Stimulated activated CD4-positive, alpha-beta T cell treated with anti-CD3 and anti-CD28 coated beads, Interleukin-4, amount 100 ng/mL, for 4 hours (primary cell): ENCODE results near the gene NSMCE3.

ENCODE experiments used
- DNase-seq, 2 experiments: peaks; one replicate each; pipeline ENCODE4 v3.0.0-alpha.2; 2020

The NSMCE3 gene

DNA sequence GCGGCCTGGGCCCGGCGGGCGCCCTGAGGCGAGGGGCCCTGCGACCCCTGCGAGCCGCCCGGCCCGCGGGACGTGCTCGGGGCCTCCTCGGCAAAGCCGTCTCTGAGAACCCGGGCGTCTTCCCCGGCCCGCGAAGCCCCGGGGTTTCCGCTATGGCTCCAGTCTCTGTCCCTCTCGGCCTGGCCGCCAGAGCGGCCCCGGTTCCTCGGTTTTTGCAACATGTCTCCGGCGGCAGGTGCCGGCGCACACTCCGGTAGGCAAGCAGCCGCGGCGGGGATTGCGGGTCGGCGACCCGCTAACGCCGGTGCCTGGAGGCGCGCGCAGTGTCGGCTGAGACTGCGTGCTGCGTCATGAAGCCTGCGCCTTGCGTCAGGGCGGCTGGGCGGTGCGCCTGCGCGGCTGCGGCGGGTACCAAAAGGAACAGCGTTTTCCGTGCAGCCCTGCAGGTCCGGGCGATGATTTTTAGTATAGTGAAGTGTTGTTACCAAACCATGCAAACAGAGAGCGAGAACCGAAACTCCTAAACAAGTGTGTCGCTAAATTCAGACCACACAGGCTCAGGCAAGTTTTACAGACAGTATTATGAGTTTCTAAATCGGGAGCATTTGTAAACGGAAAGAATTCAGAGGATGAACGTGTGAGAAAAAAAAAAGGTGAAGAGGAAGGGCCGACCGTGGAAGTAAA lies at the start of gene NSMCE3:
TSS of gene NSMCE3 (minus strand) at position 338 of the 684 bp plus-strand sequence. CDS start at position 221, 117 bp downstream.
- peak; percentile 86 to 88 for DNase-seq

DNA sequence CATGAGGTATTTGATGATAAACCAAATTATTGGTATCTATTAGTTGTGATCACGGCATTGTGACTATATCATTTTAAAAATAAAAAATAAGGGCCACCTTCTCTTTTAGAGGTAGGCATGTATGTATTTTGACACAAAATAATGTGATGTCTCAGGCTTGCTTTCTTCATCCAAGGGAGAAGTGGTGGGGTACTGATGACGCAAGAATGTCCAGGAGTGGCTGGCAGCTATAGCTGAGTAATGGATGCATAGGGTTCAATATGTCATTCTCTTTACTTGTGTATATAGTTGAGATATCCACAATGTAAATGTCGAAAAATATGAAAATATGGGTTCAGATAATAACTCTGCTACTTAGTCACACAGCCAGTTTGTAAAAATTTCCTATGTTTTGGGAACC lies 46.8 kb upstream of the NSMCE3 start:
- DNase-seq, result no peak

DNA sequence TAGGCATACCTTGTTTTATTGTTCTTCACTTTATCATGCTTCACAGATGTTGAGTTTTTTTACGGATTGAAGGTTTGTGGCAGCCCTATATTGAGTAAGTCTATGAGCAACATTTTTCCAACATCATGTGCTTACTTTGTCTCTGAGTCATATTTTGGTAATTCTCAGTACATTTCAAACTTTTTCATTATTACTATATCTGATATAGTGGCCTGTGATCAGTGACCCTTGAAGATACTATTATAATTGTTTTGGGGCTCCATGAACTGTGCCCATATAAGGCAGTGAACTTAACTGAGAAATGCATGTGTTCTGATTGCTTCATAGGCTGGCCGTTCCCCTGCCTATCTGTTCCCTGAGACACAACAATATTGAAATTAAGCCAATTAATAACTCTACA lies 42.8 kb upstream of the NSMCE3 start:
- no peak for DNase-seq

DNA sequence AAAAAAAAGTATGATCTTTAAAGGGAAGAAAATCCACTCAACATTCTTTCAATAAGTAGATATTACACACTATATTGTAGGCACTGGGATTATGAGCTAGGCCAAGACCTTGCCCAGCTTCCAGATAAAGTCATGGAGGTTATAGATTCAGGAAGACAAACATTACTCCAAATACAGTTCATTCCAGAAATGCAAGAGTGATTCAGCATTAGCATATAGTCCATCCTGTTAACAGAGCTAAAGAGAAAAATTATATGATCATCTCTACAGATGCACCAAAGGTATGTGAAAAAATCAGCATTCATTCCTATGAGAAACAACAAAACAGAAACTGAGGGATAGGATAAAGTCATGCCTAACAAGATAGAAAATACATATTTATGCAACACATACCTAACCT lies 42.1 kb upstream of the NSMCE3 start:
- DNase-seq, result no peak

DNA sequence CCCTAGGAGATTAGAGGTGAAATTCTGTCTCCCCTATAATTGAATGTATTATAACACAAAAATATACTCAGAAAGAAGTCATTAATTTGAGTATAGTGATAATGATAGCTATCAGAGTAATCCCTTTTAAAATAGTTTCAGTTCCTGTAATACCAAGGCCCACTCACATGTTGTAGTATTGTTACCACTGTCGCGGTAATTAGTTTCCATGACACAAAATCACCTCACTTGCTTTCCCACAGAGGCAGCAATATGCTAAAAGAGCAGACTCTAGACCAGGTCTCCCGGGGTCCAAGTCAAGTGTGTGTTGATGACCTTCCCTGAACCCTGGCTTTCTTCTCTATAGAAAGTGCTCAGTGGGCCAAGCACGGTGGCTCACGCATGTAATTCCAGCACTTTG lies 39.5 kb upstream of the NSMCE3 start:
- DNase-seq, result no peak

DNA sequence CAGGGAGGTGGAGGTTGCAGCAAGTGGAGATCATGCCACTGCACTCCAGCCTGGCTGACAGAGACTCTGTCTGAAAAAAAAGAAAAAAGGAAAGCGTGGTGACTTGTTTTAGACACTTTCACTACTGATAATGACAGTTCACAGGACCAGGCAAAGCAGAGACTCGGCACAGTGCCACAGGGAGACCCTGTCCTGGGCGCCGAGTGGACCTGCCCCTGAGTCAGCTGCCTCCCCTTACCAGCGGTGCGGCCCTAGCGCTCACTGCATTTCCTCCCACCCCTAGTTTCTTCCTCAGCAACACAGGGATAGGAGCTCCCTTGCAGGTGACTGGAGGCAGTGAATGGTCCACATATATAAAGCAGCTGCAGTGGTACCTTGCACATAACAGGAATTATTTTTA lies 38.7 kb upstream of the NSMCE3 start:
- DNase-seq, result no peak

DNA sequence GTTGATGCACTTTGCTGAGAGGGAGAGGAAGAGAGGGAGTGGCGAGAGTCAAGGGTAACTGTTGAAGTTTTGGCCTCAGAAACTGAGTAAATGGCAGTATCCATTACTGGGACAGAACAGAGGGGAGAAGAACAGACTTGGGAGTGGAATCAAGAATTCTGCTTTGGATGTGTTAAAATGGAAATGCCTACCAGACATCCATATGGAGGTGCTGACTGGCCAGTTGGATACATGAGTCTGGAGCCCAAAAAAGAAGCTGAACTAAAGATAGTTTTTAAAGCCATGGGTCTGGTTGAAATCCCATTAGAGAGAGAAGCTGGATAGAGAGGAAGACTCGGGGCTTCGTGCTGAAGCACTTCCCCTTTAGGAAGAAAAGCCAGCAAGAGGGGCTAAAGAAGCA lies 35.9 kb upstream of the NSMCE3 start:
- DNase-seq, result no peak

DNA sequence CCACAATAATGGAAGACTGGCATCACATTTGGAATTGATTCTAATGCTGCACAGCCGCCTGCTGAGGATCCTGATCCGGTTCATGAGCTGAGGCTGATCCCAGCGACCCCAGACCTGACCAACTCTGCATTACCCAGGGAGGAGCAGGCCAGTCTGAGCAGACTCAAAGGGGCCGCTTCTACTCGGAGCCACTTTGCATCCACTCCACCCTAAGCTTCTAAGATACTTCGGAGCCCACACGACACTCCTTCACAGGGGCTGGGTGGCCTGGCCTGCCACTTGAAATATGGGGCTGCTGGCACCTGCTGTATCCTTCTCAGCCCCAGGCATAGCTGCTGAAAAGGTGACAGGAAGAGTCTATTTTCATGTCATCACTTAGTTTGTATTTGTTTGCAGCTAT lies 33.2 kb upstream of the NSMCE3 start:
- no peak for DNase-seq

DNA sequence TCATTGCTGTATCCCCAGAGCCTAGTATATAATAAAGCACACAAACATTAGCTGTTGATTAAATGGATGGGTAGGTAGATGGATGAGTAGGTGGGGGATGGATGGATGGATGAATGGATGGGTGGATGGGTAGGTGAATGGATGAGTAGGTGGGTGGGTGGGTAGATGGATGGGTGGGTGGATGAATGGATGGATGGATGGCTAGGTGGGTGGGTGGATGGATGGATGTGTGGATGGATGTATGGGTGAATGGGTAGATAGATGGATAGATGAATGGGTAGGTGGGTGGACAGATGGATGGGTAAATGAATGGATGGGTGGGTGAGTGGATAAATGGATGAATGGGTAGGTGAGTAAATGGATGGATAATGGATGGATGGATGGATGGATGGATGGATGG lies 30.2 kb upstream of the NSMCE3 start:
- no peak for DNase-seq

DNA sequence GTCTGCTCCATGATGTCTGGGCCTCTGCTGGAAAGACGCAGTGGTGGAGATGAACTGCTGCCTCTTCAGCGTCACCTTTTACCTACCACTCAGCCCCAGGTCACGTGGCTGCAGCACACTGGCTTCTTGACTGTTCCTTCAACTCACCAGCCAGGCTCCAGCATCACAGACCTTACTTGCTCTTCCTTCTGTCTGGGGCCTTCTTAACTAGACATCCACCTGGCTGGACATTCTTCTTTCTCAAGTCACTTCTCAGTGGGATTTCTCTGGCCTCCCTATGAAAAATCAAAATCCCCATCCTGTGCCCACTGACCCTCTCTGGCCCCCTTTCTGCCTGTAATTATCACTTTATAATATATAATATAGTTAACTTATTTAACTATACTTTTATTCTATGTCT lies 29.7 kb upstream of the NSMCE3 start:
- DNase-seq, result no peak

DNA sequence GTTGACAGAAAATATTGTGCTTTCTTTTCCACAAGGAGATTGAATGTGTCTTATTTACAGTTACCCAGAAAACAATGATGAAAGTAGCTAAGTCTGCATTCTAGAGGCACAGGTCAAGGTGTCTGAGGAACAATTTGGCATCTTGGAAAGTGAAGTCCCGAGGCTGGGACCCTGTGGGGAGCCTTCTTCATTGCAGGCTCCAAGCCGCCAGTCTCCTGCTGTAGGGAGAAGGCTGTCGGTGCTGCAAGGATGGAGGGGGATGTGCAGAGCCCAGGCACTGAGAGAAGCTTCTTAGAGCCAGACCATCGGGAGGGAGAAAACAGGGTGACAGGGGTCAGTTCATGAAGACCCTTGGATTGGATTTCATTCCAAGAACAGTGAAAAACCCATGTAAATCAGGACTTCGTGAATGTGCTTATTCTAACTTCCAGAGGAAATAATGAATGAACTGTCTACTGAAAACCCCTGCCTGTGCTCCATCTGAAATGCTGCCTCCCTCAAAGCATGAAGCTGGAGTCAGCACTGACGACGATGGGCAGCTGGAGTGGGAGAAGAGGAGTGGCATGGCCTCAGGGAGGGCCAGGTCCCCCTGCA lies 25.2 kb upstream of the NSMCE3 start:
- DNase-seq, result no peak

DNA sequence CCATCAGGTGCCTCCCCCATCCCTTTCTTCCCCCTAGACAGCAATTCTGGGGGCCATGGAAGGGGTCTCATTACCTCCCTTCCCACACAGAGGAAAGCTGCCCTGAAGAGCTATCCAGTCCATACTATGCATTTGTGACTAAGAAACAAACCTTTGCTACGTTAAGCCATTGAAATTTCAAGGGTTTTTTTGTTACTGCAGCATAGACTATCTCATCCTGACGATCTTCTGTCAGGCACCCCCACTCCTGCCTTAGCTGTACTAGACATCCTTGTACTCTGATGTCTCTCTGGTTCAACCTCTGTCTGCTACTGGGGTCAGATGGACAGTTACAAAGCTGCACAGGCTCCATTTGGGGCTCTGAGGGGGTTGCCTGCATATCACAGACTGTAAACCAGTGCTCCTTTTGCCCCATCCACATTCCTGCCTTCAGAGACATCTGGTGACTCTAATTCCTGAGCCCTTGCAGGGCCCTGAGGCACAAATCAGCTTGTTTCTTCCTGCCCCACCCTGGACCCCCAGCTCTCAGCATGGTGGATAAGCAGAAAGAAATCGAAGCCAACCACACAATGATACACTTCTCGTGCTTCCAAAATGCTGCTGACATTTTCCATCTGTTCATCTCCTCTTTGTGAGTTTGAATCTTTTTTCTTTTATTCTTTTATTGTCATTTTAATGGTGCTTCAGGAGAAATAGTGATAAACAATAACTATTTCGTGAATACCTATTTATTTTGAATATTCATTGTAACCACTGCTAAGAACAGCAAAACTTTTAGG lies 21.6 kb upstream of the NSMCE3 start:
- DNase-seq, result no peak

DNA sequence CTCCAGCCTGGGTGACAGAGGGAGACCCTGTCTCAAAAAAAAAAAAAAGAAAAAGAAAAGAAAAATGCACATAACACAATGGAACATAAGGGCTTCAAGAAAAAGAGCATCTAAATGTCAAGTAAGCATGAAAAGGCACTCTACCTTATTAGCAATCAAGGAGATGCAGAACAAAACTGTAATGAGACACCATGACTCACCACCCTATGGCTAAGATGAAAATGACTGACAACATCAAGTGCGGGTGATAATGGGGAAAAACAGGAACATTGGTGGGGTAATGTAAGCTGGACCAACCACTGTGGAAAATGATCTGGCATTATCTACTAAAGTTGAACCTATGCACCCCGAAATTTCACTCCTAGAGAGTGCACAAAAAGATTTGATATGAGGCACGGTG lies 19.6 kb upstream of the NSMCE3 start:
- DNase-seq, result no peak

DNA sequence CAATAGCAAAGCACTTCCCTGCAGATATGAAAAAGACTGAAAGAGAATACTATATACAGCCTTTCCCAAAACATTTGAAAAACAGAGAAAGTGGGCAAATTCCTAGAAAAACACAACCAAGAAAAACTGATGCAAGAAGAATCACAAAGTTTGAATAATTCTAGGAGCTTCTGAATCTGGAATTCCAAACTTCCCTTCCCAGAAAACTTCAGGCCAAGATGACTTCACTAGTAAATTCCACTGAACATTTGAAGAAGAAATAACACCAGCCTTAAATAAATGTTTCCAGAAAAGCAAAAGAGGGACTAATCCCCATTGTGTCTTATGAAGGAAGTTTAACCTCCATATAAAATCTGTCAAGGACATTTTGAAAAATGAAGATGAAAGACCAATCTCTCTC lies 15.8 kb upstream of the NSMCE3 start:
- DNase-seq, result no peak

DNA sequence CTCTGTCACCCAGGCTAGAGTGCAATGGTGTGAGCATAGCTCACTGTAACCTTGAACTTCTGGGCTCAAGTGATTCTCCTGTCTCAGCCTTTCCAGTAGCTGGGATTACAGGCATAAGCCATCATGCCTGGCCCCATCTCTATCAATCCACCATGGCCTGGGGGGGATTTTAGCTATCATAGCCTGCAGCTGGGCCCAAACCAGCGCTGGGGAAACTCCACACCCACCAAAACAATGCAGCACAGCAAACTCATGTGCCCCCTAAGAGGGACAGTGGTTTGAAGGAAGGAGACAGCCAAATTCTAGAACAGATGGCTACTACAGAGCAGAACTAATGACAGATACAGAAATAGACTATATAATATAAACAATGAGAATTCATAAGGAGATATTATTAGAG lies 13.8 kb upstream of the NSMCE3 start:
- DNase-seq, result no peak

DNA sequence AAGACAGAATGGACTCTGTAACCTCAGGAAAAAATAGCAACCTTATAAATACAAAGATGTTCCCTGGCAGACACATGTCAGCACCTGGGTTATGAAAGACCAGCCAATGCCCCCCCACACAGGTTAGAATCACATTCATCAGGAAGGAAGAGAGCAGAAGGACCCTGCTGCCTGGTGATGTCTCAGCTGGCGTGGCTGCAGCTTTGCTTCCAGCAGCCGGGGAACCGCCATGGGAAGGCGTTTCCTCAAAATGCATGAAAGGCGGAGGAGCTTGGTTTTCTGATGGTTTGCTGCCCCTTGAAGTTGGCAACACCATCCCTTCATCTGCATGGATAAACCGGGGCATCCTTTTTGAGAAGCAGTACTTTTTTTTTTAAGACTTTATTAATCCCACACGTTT lies 10.9 kb upstream of the NSMCE3 start:
- DNase-seq, result no peak

DNA sequence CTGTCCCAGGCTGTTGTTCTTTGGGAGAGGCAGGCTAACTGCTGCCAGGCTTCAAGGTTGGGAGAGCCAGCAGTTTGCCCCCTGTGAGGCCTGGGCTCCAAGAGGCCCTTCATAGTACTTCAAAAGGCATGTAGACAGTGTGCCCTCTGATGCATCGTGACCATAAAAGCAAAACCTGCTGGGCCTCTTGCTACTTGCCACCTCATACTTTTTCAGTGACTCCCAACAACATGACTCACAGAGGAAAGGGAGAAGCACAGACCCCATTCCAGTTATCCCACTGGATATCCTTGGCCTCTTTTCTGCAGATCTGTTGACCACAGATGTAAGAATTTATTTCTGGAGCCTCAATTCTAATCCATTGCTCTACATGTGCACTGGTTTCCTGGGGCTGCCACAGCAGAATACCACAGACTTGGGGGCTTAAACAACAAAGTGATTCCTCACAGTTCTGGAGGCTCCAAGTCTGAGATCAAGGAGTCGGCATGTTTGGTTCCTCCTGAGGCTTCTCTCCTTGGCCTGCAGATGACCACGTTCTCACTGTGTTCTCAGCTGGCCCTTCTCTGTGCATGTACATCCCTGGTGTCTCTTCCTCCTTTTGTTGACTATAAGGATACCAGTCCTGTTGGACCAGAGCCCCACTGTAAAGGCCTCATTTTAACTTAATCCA lies 8.9 kb upstream of the NSMCE3 start:
- no peak for DNase-seq

DNA sequence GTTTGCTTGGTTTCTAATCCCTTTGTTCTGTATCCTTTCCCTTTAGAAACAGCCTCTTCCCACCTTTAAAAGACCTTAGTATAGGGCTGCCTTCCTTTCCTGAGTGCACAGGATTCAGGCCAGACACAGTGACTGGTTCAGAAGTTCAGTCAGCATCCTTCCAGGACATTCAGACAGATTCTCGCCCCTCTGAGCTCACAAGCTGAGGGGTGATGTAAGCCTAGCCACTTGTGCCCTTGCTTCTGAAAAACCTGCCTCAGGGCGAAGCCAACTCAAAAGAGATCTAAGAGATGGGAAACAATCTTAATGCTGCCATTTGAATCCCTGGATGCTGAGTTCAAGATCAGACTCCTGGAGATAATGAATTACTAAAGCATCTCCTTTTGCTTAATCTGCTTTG lies 6.7 kb upstream of the NSMCE3 start:
- no peak for DNase-seq

DNA sequence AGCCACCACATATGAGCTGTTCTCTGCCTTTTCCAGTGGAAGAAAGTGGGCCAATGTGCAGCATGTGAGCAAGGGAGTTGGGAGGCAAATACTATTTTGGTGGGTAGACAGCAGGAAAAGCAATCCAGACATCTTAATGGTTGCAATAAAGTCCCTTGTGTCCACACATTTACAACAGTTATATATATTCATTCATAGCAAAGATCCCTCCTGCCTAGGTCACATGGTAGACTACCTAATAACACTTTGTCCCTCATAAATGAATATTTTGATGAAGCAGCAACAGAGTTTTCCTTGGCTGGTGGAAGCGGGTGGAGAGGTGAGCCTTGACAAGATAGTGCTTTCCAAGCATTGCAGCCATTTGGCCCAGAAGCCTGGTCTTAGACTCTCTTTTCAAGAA lies 6.2 kb upstream of the NSMCE3 start:
- DNase-seq, result no peak

DNA sequence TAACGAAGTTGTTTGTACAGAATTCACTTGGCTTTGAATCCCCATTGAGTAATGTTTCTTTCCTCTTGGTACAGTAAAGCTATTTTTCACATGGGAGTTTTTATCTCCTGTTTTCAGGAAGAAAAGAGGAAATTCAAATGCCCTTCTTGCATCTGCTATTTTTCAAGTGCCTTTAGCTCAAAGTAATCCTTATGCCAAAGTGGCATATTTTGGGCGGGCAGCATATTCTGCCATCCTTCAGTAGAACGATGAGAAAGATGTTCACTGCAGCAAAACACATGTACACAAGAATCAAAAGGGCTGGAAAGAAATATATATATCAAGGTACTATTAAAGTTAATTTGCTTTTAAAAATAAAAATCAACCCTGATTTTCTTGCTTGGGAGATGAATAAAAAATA lies 5.3 kb upstream of the NSMCE3 start:
- no peak for DNase-seq

DNA sequence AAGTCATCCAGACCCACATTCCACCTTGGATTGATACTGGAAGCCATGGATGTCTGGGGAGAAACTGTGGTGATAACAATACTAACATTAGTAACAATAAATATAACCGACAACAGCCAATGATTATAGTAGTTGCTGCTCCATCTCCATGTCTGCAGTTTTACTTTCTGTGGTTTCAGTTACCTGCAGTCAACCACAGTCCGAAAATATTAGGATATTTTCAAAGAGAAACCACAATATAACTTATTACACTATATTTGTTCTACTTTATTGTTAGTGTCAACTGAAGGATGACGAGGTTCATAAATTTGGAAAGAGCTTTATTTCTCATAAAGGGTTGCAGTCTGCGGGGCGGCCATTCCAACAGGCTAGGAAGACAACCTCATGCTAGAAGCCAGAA lies 2.6 kb upstream of the NSMCE3 start:
- no peak for DNase-seq

DNA sequence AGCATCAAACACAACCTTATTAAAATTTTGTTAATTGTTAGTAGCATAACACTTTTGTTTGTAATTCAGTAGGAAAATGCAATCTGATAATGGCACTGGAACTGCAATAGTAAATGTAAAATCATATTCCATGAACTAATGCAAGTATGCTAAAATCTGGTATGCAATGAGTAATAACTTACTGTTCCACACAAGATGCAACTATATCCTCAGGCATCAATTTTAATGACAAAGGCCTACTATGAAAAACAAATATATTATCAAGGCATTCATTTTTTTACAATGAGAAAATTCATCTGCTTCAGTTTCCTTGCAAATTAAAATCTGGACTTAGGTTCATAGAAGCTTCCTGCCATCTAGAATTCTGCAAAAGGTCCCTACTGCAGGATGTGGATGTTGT lies 1.4 kb upstream of the NSMCE3 start:
- DNase-seq, result no peak

DNA sequence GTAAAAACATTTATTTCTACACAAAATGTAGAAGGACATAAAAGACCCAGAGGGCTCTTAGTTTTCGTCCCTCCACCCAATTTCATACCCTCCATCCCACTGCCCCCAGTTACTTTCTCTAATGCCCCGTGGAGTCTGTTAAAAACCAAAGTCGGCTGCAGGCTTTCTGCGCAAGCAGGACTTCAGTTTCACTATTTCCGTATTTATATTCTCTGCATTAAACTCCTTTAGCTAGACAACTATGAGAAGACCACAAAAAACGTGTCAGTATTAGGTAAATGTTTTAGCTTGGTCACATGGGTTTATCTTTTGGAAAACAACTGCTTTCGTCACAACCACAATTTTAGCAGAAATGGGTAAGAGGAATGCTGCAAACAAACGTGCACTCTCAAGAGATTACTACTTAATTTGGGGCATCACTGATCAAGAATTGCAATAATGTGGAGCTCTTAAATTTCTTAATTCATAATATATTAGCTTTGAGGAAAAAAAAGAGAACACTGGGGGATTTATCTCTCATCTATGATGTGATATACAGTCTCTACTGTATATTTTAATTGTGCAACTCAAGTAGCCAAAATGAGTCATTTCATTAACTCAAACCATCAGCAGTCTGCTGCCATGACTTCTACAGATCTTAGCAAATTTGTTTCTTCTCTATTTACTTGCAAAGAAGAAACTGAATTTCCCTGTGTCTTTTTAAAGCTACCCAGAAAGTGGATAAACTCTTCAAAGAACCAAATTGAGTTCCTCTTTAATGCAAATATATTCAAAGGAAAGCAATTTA lies 740 bp upstream of the NSMCE3 start:
- DNase-seq, result no peak
